ENCODE data around the gene ARPP21.

Gene ARPP21

DNA sequence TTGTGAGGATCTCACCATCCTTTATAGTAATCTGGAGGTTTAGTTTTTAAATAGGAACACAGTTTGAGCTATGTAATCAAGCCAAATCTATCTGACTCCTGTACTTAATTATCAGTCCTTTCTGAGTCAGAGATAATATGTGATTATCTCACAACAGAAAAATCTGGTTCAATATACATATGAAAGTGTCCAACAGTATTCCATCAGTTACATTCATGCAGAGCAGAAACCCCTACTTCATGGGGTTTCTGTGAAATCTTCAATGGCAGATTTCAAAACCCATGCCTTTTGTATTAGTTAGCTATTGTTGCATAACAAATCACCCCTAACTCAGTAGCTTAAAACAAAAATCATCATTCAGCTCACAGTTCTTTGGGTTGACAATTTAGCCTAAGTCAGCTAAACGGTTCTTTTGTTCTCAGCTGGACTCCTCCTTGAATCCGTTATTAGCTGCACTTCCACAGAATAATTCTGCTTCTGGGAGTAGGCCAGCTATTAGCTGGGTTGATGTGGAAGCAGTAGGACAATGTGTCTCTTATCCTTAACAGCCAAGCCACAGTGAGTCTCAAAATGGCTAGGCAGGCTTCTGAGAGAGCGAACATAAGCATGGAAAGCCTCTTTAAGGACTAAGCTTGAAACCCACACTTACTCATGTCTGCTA is 42.9 kb upstream of the ARPP21 start:
- Histone ChIP-seq H3K4me1 (ENCODE audit: control insufficient read depth, insufficient read depth, low read length) (no peaks in the 10 kb centered on the region), H3K27ac (ENCODE audit: extremely low read depth, low read depth, low read length) (no peak overlapping the region), H3K9me3 (ENCODE audit: control insufficient read depth, insufficient read depth, low read depth, low read length) (no peaks in the 10 kb centered on the region), H3K36me3 (ENCODE audit: control insufficient read depth in 2 of 2, insufficient read depth in 1 of 2, low read length in 2 of 2) (no peaks in the 10 kb centered on the region), H3K4me3 (ENCODE audit: low read depth, low read length) (no peak overlapping the region)
- ChIA-PET CTCF (no interaction called here), POLR2A (no interaction called here)
- TF ChIP-seq ZNF707 (tag by site-specific recombination; IDR thresholded peaks at IDR 0.05), result no peak
- no peak for TF ChIP-seq HOXA7 (CRISPR knock-in tag; IDR thresholded peaks at IDR 0.05; ENCODE audit: borderline replicate concordance)
- TF ChIP-seq ZNF175 (tag by site-specific recombination; IDR thresholded peaks at IDR 0.05), result no peak
- TF ChIP-seq ZNF433 (tag by site-specific recombination; IDR thresholded peaks at IDR 0.05; ENCODE audit: low read depth), result no peak
- TF ChIP-seq EGR2 (tag by site-specific recombination; IDR thresholded peaks at IDR 0.05; ENCODE audit: low read depth), result no peak
- no peak for TF ChIP-seq YY2 (tag by site-specific recombination; IDR thresholded peaks at IDR 0.05)
- TF ChIP-seq, protein P1, sequence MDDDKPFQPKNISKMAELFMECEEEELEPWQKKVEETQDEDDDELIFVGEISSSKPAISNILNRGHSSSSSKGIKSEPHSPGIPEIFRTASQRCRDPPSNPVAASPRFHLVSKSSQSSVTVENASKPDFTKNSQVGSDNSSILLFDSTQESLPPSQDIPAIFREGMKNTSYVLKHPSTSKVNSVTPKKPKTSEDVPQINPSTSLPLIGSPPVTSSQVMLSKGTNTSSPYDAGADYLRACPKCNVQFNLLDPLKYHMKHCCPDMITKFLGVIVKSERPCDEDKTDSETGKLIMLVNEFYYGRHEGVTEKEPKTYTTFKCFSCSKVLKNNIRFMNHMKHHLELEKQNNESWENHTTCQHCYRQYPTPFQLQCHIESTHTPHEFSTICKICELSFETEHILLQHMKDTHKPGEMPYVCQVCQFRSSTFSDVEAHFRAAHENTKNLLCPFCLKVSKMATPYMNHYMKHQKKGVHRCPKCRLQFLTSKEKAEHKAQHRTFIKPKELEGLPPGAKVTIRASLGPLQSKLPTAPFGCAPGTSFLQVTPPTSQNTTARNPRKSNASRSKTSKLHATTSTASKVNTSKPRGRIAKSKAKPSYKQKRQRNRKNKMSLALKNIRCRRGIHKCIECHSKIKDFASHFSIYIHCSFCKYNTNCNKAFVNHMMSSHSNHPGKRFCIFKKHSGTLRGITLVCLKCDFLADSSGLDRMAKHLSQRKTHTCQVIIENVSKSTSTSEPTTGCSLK (tag by site-specific recombination; IDR thresholded peaks at IDR 0.05), result no peak
- TF ChIP-seq ZNF514 (tag by site-specific recombination; IDR thresholded peaks at IDR 0.05), result no peak
- TF ChIP-seq SALL2 (tag by site-specific recombination; IDR thresholded peaks at IDR 0.05; ENCODE audit: borderline replicate concordance), result no peak
- no peak for TF ChIP-seq ZNF558 (tag by site-specific recombination; IDR thresholded peaks at IDR 0.05)
- TF ChIP-seq ZEB2 (tag by site-specific recombination; IDR thresholded peaks at IDR 0.05), result no peak
- TF ChIP-seq, protein P2, sequence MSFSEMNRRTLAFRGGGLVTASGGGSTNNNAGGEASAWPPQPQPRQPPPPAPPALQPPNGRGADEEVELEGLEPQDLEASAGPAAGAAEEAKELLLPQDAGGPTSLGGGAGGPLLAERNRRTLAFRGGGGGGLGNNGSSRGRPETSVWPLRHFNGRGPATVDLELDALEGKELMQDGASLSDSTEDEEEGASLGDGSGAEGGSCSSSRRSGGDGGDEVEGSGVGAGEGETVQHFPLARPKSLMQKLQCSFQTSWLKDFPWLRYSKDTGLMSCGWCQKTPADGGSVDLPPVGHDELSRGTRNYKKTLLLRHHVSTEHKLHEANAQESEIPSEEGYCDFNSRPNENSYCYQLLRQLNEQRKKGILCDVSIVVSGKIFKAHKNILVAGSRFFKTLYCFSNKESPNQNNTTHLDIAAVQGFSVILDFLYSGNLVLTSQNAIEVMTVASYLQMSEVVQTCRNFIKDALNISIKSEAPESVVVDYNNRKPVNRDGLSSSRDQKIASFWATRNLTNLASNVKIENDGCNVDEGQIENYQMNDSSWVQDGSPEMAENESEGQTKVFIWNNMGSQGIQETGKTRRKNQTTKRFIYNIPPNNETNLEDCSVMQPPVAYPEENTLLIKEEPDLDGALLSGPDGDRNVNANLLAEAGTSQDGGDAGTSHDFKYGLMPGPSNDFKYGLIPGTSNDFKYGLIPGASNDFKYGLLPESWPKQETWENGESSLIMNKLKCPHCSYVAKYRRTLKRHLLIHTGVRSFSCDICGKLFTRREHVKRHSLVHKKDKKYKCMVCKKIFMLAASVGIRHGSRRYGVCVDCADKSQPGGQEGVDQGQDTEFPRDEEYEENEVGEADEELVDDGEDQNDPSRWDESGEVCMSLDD (tag by site-specific recombination; IDR thresholded peaks at IDR 0.05), result no peak
- TF ChIP-seq ZNF664 (tag by site-specific recombination; IDR thresholded peaks at IDR 0.05), result no peak
- TF ChIP-seq ZNF624 (tag by site-specific recombination; IDR thresholded peaks at IDR 0.05), result no peak
- TF ChIP-seq SP3 (tag by site-specific recombination; IDR thresholded peaks at IDR 0.05), result no peak
- TF ChIP-seq ZNF548 (tag by site-specific recombination; IDR thresholded peaks at IDR 0.05), result no peak
- TF ChIP-seq HOXC10 (CRISPR knock-in tag; IDR thresholded peaks at IDR 0.05), result no peak
- no peak for TF ChIP-seq ZNF843 (tag by site-specific recombination; IDR thresholded peaks at IDR 0.05)
- TF ChIP-seq BCL11A (tag by site-specific recombination; IDR thresholded peaks at IDR 0.05; ENCODE audit: low read depth), result no peak

DNA sequence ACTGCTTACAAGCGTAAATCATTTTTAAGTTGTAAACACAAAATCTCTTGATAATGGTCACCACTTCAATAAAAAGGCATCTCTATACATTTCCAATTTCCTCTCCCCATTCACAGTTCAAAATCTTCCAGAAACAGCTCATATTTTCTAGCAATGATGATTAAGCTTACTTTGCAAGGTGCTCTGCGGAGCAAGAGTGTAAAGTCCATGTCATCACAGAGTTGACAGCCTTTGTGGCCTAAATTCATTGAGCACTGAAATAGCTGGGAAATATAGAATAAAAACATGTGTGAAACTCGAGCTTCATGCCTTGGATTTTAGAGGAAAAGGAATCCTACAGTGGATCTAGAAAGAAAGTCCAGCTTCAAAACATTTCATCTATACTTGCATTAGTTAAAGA is 41.8 kb upstream of the ARPP21 start:
- Histone ChIP-seq H3K9me3 (ENCODE audit: control insufficient read depth, insufficient read depth, low read depth, low read length) (no peaks in the 10 kb centered on the region), H3K36me3 (ENCODE audit: control insufficient read depth in 2 of 2, insufficient read depth in 1 of 2, low read length in 2 of 2) (no peaks in the 10 kb centered on the region), H3K4me3 (ENCODE audit: low read depth, low read length) (no peak overlapping the region), H3K27ac (ENCODE audit: extremely low read depth, low read depth, low read length) (no peak overlapping the region), H3K4me1 (ENCODE audit: control insufficient read depth, insufficient read depth, low read length) (no peaks in the 10 kb centered on the region)
- ChIA-PET CTCF (no interaction called here), POLR2A (no interaction called here)
- TF ChIP-seq ZNF561 (tag by site-specific recombination; IDR thresholded peaks at IDR 0.05; ENCODE audit: borderline replicate concordance) (no peak), ZNF112 (tag by site-specific recombination; IDR thresholded peaks at IDR 0.05) (no peak), ZNF785 (tag by site-specific recombination; IDR thresholded peaks at IDR 0.05) (no peak)
- TF ChIP-seq, protein P3, sequence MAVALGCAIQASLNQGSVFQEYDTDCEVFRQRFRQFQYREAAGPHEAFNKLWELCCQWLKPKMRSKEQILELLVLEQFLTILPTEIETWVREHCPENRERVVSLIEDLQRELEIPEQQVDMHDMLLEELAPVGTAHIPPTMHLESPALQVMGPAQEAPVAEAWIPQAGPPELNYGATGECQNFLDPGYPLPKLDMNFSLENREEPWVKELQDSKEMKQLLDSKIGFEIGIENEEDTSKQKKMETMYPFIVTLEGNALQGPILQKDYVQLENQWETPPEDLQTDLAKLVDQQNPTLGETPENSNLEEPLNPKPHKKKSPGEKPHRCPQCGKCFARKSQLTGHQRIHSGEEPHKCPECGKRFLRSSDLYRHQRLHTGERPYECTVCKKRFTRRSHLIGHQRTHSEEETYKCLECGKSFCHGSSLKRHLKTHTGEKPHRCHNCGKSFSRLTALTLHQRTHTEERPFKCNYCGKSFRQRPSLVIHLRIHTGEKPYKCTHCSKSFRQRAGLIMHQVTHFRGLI (tag by site-specific recombination; IDR thresholded peaks at IDR 0.05), result no peak
- TF ChIP-seq, protein P4, sequence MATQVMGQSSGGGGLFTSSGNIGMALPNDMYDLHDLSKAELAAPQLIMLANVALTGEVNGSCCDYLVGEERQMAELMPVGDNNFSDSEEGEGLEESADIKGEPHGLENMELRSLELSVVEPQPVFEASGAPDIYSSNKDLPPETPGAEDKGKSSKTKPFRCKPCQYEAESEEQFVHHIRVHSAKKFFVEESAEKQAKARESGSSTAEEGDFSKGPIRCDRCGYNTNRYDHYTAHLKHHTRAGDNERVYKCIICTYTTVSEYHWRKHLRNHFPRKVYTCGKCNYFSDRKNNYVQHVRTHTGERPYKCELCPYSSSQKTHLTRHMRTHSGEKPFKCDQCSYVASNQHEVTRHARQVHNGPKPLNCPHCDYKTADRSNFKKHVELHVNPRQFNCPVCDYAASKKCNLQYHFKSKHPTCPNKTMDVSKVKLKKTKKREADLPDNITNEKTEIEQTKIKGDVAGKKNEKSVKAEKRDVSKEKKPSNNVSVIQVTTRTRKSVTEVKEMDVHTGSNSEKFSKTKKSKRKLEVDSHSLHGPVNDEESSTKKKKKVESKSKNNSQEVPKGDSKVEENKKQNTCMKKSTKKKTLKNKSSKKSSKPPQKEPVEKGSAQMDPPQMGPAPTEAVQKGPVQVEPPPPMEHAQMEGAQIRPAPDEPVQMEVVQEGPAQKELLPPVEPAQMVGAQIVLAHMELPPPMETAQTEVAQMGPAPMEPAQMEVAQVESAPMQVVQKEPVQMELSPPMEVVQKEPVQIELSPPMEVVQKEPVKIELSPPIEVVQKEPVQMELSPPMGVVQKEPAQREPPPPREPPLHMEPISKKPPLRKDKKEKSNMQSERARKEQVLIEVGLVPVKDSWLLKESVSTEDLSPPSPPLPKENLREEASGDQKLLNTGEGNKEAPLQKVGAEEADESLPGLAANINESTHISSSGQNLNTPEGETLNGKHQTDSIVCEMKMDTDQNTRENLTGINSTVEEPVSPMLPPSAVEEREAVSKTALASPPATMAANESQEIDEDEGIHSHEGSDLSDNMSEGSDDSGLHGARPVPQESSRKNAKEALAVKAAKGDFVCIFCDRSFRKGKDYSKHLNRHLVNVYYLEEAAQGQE (tag by site-specific recombination; IDR thresholded peaks at IDR 0.05), result no peak
- TF ChIP-seq, protein P5, sequence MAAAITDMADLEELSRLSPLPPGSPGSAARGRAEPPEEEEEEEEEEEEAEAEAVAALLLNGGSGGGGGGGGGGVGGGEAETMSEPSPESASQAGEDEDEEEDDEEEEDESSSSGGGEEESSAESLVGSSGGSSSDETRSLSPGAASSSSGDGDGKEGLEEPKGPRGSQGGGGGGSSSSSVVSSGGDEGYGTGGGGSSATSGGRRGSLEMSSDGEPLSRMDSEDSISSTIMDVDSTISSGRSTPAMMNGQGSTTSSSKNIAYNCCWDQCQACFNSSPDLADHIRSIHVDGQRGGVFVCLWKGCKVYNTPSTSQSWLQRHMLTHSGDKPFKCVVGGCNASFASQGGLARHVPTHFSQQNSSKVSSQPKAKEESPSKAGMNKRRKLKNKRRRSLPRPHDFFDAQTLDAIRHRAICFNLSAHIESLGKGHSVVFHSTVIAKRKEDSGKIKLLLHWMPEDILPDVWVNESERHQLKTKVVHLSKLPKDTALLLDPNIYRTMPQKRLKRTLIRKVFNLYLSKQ (tag by site-specific recombination; IDR thresholded peaks at IDR 0.05; ENCODE audit: borderline replicate concordance), result no peak
